Prostate gland (tissue), 2 donors: ENCODE data around the gene FUBP1. TPM values are rescaled to one million over a fixed set of nuclear protein-coding genes. Genes with fewer than 3 reads are reported as not detected.

Source experiments
- DNase-seq: peaks from one replicate; pipeline ENCODE4 v3.0.0-alpha.2; 2019; ENCODE audit warnings: low spot score
- H3K27ac ChIP-seq, 2 donors: fragments of 200-600 bp; sonication (generic); 2 replicates each; pipeline ENCODE4 v1.5.1; 2017 to 2019
- H3K27me3 ChIP-seq: fragments of 200-600 bp; sonication (generic); replicated peaks from 2 replicates; pipeline ENCODE4 v1.5.1; 2019; ENCODE audit not compliant: insufficient read depth
- H3K36me3 ChIP-seq, 2 donors: fragments of 200-600 bp; sonication (generic); 1 replicate in 1 of 2; 2 replicates in 1 of 2; pipeline versions ENCODE4 v1.5.1 to v1.8.1; 2017 to 2019
- H3K4me1 ChIP-seq: fragments of 200-600 bp; sonication (generic); replicated peaks from 2 replicates; pipeline ENCODE4 v1.5.1; 2019
- H3K4me3 ChIP-seq, 2 donors: fragments of 200-600 bp; sonication (generic); 2 replicates each; pipeline ENCODE4 v1.5.1; 2017 to 2019
- H3K9me3 ChIP-seq: fragments of 200-600 bp; sonication (generic); 2 replicates; pipeline ENCODE4 v1.5.1; 2017
- POLR2A ChIP-seq: fragments of 450-650 bp; IDR thresholded peaks from one replicate; pipeline ENCODE4 v1.6.1; 2016; ENCODE audit warnings: antibody characterized with exemption, mild to moderate bottlenecking
- POLR2AphosphoS5 ChIP-seq: sonication (generic); formaldehyde crosslinking; IDR thresholded peaks from one replicate; pipeline ENCODE4 v1.6.1; 2017; ENCODE audit warnings: antibody characterized with exemption
- WGBS: methylation state at CpG from one replicate; pipeline ENCODE4 v1.1.5; 2018; 5-methylcytosine and 5-hydroxymethylcytosine counted together
- intact Hi-C: fragments of 100-400 bp; cut with DNase I; formaldehyde crosslinking; loops from one replicate; pipeline ENCODE4 v1.14.2; 2022
- total RNA-seq, 2 donors: library from RNA; depleted of rRNA; stranded (reverse); fragments of >200 nt; gene quantifications; one replicate each; pipeline ENCODE4 v1.1.0, GENCODE V29; 2016
- TF ChIP-seq, protein P1 (sequence below), 4 experiments: fragments of 200-600 bp in 2 of 4; fragments of 450-650 bp in 2 of 4; sonication (generic) in 2 of 4; IDR thresholded peaks; 1 replicate in 3 of 4; 2 replicates in 1 of 4; pipeline ENCODE4 v1.5.1; 2016 to 2019; ENCODE audit warnings: antibody characterized with exemption in 4 of 4, mild to moderate bottlenecking in 2 of 4, moderate library complexity in 2 of 4

The FUBP1 gene
- total RNA-seq, 2 donors from 2014 or later, result 109 to 126 TPM

DNA sequence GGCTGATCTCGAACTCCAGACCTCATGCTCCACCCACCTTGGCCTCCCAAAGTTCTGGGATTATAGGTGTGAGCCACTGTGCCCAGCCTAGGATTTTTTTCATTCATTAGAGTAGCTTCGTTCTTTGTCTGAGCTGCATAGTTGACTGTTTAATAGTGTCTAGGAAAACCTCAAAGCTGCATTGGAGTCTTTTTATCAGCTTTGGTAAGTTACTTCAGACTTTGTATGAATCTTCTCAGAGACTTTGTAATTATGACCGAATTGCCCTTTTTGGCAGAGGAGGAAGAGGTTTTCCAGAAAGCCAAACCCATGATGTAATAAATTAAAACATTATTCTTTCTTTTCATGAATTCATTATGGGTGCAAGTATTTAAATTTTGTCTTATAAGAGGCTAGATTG, 31.0 kb upstream of the FUBP1 start:
- H3K36me3 ChIP-seq, result no peaks in the 10 kb centered on the region
- 71% methylated on average over 3 of the region's 3 CpGs for WGBS
- H3K4me1 ChIP-seq, result no peaks in the 10 kb centered on the region
- no peak for DNase-seq
- H3K9me3 ChIP-seq, result no peaks in the 10 kb centered on the region
- H3K27ac ChIP-seq, result no peak overlapping the region
- TF ChIP-seq POLR2A, result no peak
- TF ChIP-seq, protein P1, sequence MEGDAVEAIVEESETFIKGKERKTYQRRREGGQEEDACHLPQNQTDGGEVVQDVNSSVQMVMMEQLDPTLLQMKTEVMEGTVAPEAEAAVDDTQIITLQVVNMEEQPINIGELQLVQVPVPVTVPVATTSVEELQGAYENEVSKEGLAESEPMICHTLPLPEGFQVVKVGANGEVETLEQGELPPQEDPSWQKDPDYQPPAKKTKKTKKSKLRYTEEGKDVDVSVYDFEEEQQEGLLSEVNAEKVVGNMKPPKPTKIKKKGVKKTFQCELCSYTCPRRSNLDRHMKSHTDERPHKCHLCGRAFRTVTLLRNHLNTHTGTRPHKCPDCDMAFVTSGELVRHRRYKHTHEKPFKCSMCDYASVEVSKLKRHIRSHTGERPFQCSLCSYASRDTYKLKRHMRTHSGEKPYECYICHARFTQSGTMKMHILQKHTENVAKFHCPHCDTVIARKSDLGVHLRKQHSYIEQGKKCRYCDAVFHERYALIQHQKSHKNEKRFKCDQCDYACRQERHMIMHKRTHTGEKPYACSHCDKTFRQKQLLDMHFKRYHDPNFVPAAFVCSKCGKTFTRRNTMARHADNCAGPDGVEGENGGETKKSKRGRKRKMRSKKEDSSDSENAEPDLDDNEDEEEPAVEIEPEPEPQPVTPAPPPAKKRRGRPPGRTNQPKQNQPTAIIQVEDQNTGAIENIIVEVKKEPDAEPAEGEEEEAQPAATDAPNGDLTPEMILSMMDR (IDR thresholded peaks at IDR 0.05), result no peak
- H3K4me3 ChIP-seq, result no peak overlapping the region
- intact Hi-C loops, result no loop called here
- H3K27me3 ChIP-seq, result no peaks in the 10 kb centered on the region

DNA sequence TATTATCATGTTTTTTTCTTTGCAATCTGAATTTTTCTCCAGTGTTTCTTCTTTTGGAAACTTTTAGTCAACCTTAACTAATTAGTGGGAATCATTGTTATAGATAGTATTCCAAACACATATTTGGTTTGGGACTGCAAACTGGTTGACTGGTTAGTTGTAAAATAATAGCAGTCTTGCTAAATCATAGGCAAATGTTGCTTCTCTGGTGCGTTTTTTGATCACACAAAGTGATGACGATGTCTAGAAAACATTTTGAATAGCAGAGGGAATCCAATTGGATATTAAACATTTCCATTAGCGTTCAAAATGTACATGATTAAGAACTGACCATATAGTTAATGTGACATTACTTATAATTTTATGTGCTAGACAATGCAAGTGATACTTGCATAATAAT, 30.4 kb upstream of the FUBP1 start:
- Histone ChIP-seq H3K36me3 (no peaks in the 10 kb centered on the region), H3K4me1 (no peaks in the 10 kb centered on the region), H3K27me3 (no peaks in the 10 kb centered on the region), H3K27ac (no peak overlapping the region), H3K9me3 (no peaks in the 10 kb centered on the region), H3K4me3 (no peak overlapping the region)
- no peak for DNase-seq
- 91% methylated on average over 3 of the region's 3 CpGs for WGBS
- intact Hi-C loops, result no loop called here
- no peak for TF ChIP-seq POLR2AphosphoS5

DNA sequence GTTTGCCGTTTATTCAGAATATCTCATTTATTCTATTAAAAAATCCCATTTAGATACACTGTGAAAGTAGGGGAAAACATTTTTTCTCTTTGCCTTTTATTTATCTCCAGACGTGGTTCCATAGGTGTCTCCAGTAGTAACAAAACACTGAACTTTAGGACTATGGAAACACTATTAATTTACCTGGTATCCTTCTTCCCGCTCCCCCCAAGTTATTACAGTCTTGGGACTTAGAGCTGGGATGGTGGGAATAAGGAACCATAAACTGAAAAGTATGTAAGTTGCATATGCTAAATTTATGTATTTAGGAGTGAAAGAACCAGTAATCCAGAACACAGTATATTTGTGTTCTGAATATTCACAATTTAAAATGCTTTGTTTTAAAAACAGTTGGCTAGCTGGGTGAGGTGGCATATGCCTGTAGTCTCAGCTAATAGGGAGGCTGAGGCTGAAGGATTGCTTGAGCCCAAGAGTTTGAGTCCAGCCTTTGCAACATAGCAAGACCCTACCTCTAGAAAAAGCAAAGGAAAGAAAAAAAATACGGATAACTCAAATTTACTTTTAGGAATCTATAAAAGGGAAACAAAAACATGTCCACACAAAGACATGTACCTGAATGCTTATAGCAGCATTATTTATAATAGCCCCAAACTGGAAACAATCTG, 28.9 kb upstream of the FUBP1 start:
- DNase-seq, result no peak
- TF ChIP-seq, protein P1 (IDR thresholded peaks at IDR 0.05), result no peak
- no peak for TF ChIP-seq POLR2AphosphoS5
- TF ChIP-seq POLR2A, result no peak
- Histone ChIP-seq H3K36me3 (no peaks in the 10 kb centered on the region), H3K27ac (no peak overlapping the region), H3K4me1 (no peaks in the 10 kb centered on the region), H3K9me3 (no peaks in the 10 kb centered on the region), H3K4me3 (no peak overlapping the region), H3K27me3 (no peaks in the 10 kb centered on the region)
- intact Hi-C loops, result no loop called here
- WGBS, result 90% methylated on average over 4 of the region's 4 CpGs

DNA sequence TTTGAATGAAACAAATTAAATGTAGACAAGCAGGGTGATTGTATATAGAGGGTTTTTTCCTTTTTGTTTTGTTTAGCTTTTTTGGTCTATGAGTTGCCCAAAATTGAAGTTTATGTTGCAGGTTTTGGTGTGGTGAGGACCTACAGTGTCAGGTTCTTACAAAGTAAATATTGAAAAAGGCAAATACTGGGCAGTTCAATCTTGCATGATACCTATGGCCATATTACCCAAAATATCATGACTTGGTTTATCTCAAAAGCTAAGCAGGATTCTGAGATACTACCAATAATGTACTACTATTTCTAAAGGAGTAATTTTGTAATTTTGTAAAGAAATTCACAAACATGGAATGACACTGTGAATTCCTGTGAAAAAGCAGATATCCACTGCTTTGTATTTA, 27.6 kb upstream of the FUBP1 start:
- intact Hi-C loops, result no loop called here

DNA sequence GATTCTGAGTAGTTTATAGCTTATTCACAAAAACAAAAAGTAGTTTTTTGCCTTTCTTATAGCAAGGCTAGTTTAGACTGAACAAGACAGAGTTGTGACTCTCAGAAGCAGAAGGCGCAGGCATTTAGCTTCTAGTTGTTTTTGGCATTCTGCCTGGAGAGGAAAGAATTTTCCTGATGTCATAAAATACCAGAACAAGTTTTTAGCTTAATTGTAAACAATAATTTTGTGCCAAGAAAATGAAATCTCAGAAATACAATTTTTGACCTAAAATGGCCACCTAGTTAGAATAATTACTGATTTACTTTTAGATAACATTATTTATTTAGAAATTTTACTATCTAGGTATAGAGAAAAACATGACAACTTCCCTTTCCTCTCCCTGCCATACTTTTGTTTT, 26.9 kb upstream of the FUBP1 start:
- intact Hi-C loops, result no loop called here
- Histone ChIP-seq H3K36me3 (no peaks in the 10 kb centered on the region), H3K4me3 (peak overlapping the region; percentile 33 to 35), H3K27me3 (no peaks in the 10 kb centered on the region), H3K27ac (peak overlapping the region; percentile 83 to 87), H3K4me1 (no peaks in the 10 kb centered on the region), H3K9me3 (no peaks in the 10 kb centered on the region)
- DNase-seq, result peak; percentile 35
- 4% methylated on average over 1 of the region's 1 CpG for WGBS
- peak; percentile 67 for TF ChIP-seq POLR2AphosphoS5
- TF ChIP-seq POLR2A, result no peak

More for the DNA sequence above, 27.6 kb upstream of the FUBP1 start:
- TF ChIP-seq POLR2A (no peak), POLR2AphosphoS5 (no peak)
- TF ChIP-seq, protein P1 (IDR thresholded peaks at IDR 0.05), result no peak
- DNase-seq, result no peak
- Histone ChIP-seq H3K27me3 (no peaks in the 10 kb centered on the region), H3K4me3 (peak overlapping the region in 1 of 2 donors; percentile 35), H3K27ac (peak overlapping the region; percentile 83 to 87), H3K9me3 (no peaks in the 10 kb centered on the region), H3K36me3 (no peaks in the 10 kb centered on the region), H3K4me1 (no peaks in the 10 kb centered on the region)

DNA sequence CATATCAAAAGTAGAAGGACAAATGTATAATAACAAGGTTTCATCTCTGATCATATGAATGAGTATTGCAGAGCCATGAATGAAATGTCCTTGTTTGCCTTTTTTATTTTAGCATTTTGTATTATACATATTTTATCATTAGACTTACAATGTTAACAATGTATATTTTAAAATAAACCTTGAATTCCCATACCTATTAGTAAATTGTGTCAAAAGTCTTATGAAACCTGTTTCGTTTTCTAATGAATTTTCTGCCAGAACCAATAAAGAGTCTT, 26.5 kb upstream of the FUBP1 start:
- no peaks in the 10 kb centered on the region for H3K36me3 ChIP-seq
- 2% methylated on average over 1 of the region's 1 CpG for WGBS
- TF ChIP-seq POLR2A (no peak), POLR2AphosphoS5 (no peak)
- TF ChIP-seq, protein P1 (IDR thresholded peaks at IDR 0.05), result no peak
- DNase-seq, result no peak
- no peaks in the 10 kb centered on the region for H3K27me3 ChIP-seq
- intact Hi-C loops, result no loop called here
- no peaks in the 10 kb centered on the region for H3K4me1 ChIP-seq
- H3K9me3 ChIP-seq, result no peaks in the 10 kb centered on the region
- peak overlapping the region; percentile 33 to 35 for H3K4me3 ChIP-seq
- H3K27ac ChIP-seq, result peak overlapping the region; percentile 83 to 87
